DMS 273 (cell line): ENCODE results near the gene PLCB4.

Experiments
- DNase-seq: peaks from one replicate; lab custom pipeline; 2025; ENCODE audit not compliant: unreplicated experiment; lab: John Stamatoyannopoulos, UW

PLCB4 gene

DNA sequence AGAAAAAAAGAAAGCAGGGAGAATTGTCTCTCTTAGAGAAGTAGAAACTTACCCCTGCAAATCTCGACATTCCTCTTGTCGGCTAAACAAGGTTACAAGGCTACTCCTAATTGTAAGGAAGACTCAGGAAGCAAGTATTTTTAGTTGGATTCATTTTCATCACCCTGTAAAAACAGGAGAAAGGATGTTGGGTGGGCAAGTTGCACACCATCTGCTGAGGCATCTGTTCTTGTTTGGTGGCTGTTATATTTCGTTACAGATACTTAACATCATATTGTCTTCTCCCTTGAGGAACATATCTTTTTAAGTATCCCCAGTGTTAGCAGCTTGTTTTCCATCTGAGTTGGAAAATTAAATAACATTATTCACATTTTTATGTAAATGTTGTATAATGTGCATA lies 187.5 kb downstream of the PLCB4 start:
- peak; percentile 87 for DNase-seq

GRCh38 chr20:9258901-9259300 lies 190.0 kb downstream of the PLCB4 start:
- no peak for DNase-seq

GRCh38 chr20:9260027-9260426 lies 191.1 kb downstream of the PLCB4 start:
- DNase-seq: no peak

- no peak for DNase-seq
These were observed 192.9 kb downstream of the PLCB4 start for GRCh38 chr20:9261781-9262180.

- no peak for DNase-seq
These were observed 193.8 kb downstream of the PLCB4 start for GRCh38 chr20:9262653-9263194.

DNA sequence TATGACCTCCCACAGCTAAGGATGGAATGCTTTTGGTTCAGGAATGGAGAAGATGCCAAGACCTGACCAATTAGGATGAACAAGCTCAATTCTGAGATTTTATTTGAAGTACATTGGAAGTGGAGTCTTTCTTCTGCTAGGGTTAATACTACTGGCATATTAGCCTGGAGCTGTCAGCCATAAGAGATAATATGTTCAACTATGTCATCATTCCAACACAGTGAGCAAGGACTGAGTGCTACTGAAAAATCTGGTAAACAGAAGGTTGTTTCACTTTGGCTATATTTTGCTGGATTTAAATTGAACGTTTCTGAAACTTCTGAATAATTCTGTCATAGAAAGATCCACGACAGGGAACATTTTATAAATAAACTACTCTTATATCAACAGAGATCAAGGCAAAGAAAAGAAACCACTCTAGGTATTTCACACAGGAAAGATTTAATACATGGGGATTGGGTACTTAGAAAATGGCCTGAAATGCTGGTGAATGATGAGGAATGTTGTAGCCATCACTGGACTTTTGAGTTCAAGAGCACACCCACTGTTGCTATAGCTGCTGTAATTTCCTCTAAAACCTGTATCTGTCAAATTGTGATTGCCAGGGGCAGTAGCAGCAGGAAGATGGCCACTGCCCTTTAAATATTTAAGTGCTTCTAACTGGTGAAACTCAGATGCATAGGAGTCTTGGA lies 200.5 kb downstream of the PLCB4 start:
- no peak for DNase-seq

DNA sequence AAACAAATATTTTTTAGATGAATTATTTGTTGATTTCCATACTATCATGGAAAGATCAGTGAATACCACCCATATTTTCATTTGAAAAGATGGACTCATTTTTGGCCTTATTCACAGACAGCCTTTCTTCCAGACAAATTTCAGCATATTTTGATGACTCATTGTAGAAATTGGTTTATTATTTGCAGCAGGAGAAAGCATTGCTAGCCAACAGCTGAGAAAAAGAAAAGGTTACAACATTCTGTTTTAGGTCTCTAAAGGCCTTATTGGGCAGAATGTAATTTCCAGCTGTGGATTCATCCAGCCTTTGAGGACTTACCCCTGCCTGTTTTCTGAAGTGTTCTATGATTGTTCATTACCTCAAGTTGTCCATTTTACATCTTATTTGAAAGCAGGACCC lies 201.9 kb downstream of the PLCB4 start:
- DNase-seq: no peak

- DNase-seq: no peak
These were observed 208.1 kb downstream of the PLCB4 start for GRCh38 chr20:9276966-9277468.

GRCh38 chr20:9279918-9280401 lies 211.1 kb downstream of the PLCB4 start:
- DNase-seq: no peak

- DNase-seq: no peak
These were observed 211.8 kb downstream of the PLCB4 start for GRCh38 chr20:9280666-9281065.

DNA sequence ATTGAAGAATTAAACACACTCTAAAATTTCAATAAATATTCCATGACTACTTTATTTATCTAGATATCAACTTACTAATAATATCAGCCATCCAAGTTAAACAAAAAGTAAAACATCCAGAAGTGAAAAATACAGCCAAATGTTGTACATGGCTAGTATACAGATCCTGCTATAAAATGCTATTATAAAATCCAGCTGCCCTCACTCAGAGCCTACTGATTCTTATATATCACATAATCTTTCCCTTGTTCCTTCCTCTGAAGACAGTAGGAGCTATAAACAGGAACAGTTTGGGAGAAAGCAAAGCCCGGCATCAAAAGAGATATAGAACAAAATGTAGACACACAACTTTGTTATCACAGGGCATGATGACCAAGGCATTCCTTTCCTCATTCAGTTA lies 212.9 kb downstream of the PLCB4 start:
- DNase-seq: no peak

- DNase-seq: no peak
These were observed 216.7 kb downstream of the PLCB4 start for GRCh38 chr20:9285617-9286016.

DNA sequence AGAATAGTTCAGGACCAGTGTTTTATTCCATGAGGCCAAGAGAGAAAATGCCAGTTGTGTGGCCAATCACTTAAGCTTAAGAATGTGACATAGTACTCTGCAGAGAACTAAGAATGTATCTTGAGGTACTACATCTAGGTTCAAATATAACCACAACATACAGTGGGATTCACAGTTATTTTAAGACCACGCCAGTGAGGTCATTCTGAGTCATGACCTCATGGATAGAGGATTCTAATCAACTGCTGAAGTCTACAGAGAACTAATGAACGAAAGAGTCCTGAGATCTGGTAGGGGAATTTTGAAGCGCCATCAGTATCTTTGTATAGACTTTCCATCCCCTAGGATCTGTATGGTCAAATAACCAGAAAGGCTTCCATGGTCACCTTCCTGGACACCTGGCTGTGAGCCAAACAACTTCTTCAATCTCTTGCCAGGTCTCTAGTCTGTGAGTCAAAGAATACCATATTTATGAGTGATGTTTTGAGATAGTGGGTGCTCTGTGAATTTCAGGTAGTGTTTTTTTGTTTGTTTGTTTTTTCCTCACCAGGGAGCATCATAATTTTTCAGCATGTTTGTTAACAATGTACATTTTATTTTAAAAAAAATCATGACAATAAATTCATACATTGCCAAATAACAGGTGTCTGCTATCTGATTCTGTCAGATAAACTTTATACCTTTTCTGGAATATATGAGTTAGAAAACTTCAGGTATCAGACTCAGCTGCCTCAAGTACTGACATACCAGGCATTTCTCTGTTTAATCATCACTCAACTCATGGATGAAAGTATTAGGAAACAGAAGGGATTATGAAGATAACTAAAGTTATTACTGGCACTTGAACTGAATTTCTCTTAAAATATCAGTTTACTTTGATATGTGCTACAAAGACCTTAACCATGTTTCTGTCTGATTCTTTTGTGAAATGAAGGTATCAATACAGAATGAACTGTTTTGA lies 217.9 kb downstream of the PLCB4 start:
- DNase-seq: no peak

DNA sequence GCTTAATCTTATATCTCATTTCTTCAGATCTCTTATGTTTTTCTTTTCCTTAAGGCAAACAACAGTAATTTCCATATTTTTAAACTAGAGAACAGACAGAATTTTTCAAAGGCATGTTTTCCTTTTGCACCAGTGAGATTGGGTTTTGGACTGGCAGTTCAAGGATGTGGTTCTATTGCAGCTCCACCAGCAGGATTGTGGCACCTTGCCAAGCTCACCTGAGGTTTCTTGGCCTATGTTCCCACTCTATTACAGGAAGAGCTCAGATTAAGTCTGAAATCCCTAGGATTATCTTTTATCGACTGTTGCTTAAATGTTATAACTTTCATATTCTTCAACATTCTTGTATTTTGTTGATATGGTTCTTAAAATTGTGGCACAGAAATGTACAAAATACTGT lies 218.9 kb downstream of the PLCB4 start:
- DNase-seq: no peak

- DNase-seq: no peak
These were observed 221.4 kb downstream of the PLCB4 start for GRCh38 chr20:9290331-9290730.

- DNase-seq: no peak
These were observed 224.3 kb downstream of the PLCB4 start for GRCh38 chr20:9293145-9293544.

DNA sequence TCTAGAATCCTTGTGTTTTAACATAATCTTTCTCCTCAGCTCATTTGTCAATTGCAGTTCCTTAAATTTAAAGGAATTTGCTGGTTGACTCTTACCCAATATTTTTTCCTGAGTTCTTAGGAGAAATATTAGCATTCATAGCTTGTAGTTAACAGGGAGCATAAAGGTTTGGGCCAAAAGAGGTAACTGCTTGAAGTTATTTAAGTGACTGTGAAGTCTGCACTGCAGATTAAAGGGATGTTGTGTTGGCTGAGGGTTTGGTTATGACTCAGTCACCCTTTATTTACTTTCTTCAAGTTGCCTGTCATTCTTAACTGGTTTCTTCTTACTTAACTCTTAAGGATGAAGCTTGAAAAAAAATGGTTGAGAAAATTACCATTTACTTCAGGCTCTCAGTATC lies 225.2 kb downstream of the PLCB4 start:
- no peak for DNase-seq

- DNase-seq: no peak
These were observed 230.0 kb downstream of the PLCB4 start for GRCh38 chr20:9298906-9299305.

GRCh38 chr20:9300080-9300479 lies 231.2 kb downstream of the PLCB4 start:
- no peak for DNase-seq

- no peak for DNase-seq
These were observed 231.6 kb downstream of the PLCB4 start for GRCh38 chr20:9300534-9300933.
